ENCODE results near the gene MORN1. TPM values are rescaled to one million over a fixed set of nuclear protein-coding genes. Genes with fewer than 3 reads are reported as not detected.
A peak's percentile ranks its signal among the peaks of the same experiment; 100 is the strongest.

The MORN1 gene
- total and polyA plus RNA-seq, 10 donors: 1.9 to 13.5 (median 6.9) TPM

DNA sequence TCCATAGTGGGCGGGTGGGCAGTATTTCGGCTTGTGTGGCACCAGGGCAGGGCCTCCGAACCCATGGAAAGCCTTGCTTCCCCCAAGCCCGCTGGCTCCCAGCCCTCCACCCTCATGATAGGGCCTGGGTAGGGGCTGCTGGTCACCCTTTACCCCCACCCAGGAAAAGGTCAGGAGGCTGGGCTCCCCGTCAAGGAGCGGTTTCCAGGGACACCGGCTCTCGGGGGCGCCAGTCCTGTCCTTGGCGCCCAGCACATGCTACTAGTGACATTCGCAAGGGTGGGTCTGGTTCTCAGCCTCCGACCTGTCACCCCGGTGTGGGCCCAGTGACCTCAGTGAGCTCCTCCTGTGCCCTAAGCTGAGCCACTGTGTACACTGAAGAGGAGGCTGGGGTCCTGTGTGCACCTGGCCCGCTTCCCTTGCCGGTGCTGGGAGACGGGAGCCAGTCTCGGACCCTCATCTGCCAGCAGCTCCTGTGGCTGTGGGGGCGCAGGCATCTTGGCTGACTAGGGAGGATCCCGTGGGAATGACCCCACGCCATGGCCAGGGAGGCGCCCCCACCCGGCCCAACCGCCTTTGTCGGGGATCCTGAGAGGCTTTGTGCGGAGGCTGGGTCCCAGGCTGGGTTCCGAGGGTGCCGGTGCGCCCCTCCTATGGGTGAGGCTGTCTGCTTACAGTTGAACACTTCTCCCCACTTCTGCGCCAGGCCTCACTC is 108.6 kb downstream of the MORN1 start:
- Histone ChIP-seq H3K4me3 (no peak overlapping the region), H3K4me1 (peaks cover 25 to 72% (median 53%) of the 10 kb centered on the region in 6 donors), H3K27me3 (replicated peaks in 1 of 7) (no peaks in the 10 kb centered on the region), H3K27ac (peak overlapping the region in 3 of 8 donors; percentile 1 to 24 (median 2)), H3K9me3 (no peaks in the 10 kb centered on the region), H3K36me3 (peaks cover 0 to 12% (median 0%) of the 10 kb centered on the region in 6 donors)
- 89 to 93% (median 92%) methylated on average over 21 to 29 of the region's 29 CpGs for WGBS, 5 donors
- TF ChIP-seq POLR2AphosphoS5 (IDR thresholded peaks at IDR 0.05) (peak in 1 of 3 donors; percentile 9), POLR2A (IDR thresholded peaks at IDR 0.05) (no peak)
- TF ChIP-seq, protein P1, sequence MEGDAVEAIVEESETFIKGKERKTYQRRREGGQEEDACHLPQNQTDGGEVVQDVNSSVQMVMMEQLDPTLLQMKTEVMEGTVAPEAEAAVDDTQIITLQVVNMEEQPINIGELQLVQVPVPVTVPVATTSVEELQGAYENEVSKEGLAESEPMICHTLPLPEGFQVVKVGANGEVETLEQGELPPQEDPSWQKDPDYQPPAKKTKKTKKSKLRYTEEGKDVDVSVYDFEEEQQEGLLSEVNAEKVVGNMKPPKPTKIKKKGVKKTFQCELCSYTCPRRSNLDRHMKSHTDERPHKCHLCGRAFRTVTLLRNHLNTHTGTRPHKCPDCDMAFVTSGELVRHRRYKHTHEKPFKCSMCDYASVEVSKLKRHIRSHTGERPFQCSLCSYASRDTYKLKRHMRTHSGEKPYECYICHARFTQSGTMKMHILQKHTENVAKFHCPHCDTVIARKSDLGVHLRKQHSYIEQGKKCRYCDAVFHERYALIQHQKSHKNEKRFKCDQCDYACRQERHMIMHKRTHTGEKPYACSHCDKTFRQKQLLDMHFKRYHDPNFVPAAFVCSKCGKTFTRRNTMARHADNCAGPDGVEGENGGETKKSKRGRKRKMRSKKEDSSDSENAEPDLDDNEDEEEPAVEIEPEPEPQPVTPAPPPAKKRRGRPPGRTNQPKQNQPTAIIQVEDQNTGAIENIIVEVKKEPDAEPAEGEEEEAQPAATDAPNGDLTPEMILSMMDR (IDR thresholded peaks at IDR 0.05 in 8 of 11, conservative IDR thresholded peaks at IDR 0.05 in 3 of 11): no peak
- intact Hi-C loops (cut with DNase I; ENCODE audit: low total_unique reads): no loop called here
- DNase-seq: no peak

DNA sequence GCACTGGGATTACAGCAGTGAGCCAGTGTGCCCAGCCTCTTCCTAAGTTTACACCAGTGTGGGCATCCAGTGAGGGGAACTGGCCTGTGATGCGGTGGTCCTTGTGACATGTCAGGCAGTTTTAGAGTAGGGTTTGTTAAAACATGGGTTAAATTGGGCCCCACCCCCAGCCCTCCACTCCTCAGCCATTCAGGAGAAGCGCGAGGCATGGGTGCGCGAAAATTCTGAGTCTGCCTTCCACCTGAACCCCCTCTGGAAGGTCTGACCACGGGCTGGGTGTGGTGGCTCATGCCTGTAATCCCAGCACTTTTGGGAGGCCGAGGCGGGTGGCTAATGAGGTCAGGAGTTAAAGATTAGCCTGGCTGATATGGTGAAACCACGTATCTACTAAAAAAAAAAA is 111.5 kb downstream of the MORN1 start:
- Histone ChIP-seq H3K4me3 (no peak overlapping the region), H3K9me3 (no peaks in the 10 kb centered on the region), H3K4me1 (peaks cover 41 to 81% (median 67%) of the 10 kb centered on the region in 6 donors), H3K27ac (peak overlapping the region in 7 of 8 donors; percentile 54 to 79 (median 77)), H3K27me3 (replicated peaks in 1 of 7) (no peaks in the 10 kb centered on the region), H3K36me3 (peaks cover 0 to 18% (median 0%) of the 10 kb centered on the region in 6 donors)
- 53 to 68% (median 60%) methylated on average over 9 of the region's 9 CpGs for WGBS, 5 donors
- intact Hi-C loops (cut with DNase I; ENCODE audit: low total_unique reads): no loop called here
- no peak for DNase-seq
- TF ChIP-seq, protein P1 (IDR thresholded peaks at IDR 0.05 in 8 of 11, conservative IDR thresholded peaks at IDR 0.05 in 3 of 11): no peak
- TF ChIP-seq POLR2A (IDR thresholded peaks at IDR 0.05): no peak
- TF ChIP-seq POLR2AphosphoS5 (IDR thresholded peaks at IDR 0.05): no peak

DNA sequence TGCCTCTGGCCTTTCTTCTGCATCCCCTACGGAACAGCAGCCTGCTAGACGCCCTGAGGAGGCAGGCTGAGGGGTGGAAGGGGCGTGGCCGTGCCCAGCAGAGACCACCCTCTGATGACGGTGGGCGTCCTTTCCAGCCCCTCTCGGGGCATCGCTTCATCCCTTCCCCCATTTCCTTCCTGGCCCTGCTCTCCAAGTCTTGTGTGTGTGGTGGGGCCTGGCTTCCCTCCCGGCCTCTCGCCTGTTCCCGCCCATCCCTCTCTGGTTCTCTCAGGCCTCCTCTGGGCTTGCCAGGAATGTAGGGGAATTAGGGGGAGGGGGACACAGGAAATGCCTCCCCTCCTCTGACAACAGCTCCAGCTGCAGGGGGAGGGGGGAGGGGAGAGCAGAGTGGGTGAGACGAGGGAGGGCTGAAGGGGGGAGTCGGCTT is 112.1 kb downstream of the MORN1 start:
- no peaks in the 10 kb centered on the region for H3K27me3 ChIP-seq (replicated peaks in 1 of 7)
- no peaks in the 10 kb centered on the region for H3K9me3 ChIP-seq
- peak overlapping the region; percentile 53 to 79 (median 76) for H3K27ac ChIP-seq
- peaks cover 47 to 81% (median 70%) of the 10 kb centered on the region in 6 donors for H3K4me1 ChIP-seq
- WGBS, 5 donors: 12 to 20% (median 18%) methylated on average over 7 to 13 of the region's 13 CpGs
- peaks cover 0 to 18% (median 0%) of the 10 kb centered on the region in 6 donors for H3K36me3 ChIP-seq
- DNase-seq: peak; percentile 82
- intact Hi-C loops (cut with DNase I; ENCODE audit: low total_unique reads): no loop called here
- peak overlapping the region in 1 of 8 donors; percentile 1 for H3K4me3 ChIP-seq
- TF ChIP-seq, protein P1 (IDR thresholded peaks at IDR 0.05 in 8 of 11, conservative IDR thresholded peaks at IDR 0.05 in 3 of 11): no peak
- TF ChIP-seq POLR2AphosphoS5 (IDR thresholded peaks at IDR 0.05): peak; percentile 70 to 85 (median 80)
- no peak for TF ChIP-seq POLR2A (IDR thresholded peaks at IDR 0.05)

DNA sequence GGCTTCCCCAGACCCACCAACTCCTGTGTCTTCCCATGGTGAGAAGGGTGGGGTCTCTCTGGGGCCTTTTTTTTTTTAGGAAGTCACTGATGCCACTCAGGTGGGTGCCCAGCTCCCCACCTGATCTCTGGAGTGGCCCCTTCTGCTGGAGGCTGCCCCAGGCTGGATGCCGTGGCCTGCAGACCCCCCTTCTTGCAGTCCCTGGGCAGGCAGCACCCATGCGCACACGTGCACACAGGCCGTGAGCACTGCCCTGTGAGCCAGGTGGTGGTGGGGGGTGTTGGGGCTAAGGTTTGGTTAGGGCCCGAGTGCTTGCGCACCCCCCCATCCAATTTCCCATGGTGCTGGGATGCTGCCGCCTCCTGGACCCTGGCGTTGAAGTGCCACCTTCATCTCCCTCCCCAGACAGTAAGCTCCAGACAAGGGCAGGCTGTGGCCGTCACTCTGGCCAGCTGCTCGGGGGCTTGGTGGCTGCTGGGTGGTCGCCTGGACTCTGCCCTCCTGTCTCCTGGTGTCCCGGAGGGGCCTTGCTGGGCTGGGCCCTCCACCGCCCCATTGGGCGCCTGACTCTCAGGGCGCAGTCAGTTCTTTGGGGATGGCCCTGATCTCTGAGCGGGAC is 112.7 kb downstream of the MORN1 start:
- H3K4me1 ChIP-seq: peaks cover 52 to 81% (median 70%) of the 10 kb centered on the region in 6 donors
- H3K4me3 ChIP-seq: peak overlapping the region in 1 of 8 donors; percentile 1
- intact Hi-C loops (cut with DNase I; ENCODE audit: low total_unique reads): no loop called here
- TF ChIP-seq, protein P1 (IDR thresholded peaks at IDR 0.05 in 8 of 11, conservative IDR thresholded peaks at IDR 0.05 in 3 of 11): no peak
- TF ChIP-seq POLR2AphosphoS5 (IDR thresholded peaks at IDR 0.05) (no peak), POLR2A (IDR thresholded peaks at IDR 0.05) (no peak)
- H3K27me3 ChIP-seq (replicated peaks in 1 of 7): no peaks in the 10 kb centered on the region
- no peak for DNase-seq
- H3K9me3 ChIP-seq: no peaks in the 10 kb centered on the region
- 59 to 86% (median 62%) methylated on average over 11 to 16 of the region's 16 CpGs for WGBS, 5 donors
- peak overlapping the region; percentile 53 to 79 (median 76) for H3K27ac ChIP-seq
- H3K36me3 ChIP-seq: peaks cover 0 to 18% (median 0%) of the 10 kb centered on the region in 6 donors
